Muscle of back (tissue), 11 donors: ENCODE data around the gene MECR. TPM values are rescaled to one million over a fixed set of nuclear protein-coding genes. Genes with fewer than 3 reads are reported as not detected.
"Not testable (repeated sequence)": the region's sequence is repeated elsewhere in the genome, so short reads cannot be mapped to it uniquely, and the experiment has no call there.

Experiments
- DNase-seq, 3 donors: peaks; one replicate each; pipeline versions ENCODE4 v3.0.0 to v3.0.0-alpha.2; 2013
- polyA plus RNA-seq, 10 donors: library from polyadenylated mRNA; unstranded; fragments of 120-200 nt; gene quantifications; one replicate each; pipeline ENCODE4 v1.2.1, GENCODE V29; 2013; ENCODE audit not compliant: insufficient read length in 10 of 10

The MECR gene
- polyA plus RNA-seq, 10 donors: 20.3 to 24.7 (median 21.6) TPM

- peak in 2 of 3 donors; percentile 35 to 67 for DNase-seq
Measured at GRCh38 chr1:29237852-29238619, 7.3 kb upstream of the MECR start.

DNA sequence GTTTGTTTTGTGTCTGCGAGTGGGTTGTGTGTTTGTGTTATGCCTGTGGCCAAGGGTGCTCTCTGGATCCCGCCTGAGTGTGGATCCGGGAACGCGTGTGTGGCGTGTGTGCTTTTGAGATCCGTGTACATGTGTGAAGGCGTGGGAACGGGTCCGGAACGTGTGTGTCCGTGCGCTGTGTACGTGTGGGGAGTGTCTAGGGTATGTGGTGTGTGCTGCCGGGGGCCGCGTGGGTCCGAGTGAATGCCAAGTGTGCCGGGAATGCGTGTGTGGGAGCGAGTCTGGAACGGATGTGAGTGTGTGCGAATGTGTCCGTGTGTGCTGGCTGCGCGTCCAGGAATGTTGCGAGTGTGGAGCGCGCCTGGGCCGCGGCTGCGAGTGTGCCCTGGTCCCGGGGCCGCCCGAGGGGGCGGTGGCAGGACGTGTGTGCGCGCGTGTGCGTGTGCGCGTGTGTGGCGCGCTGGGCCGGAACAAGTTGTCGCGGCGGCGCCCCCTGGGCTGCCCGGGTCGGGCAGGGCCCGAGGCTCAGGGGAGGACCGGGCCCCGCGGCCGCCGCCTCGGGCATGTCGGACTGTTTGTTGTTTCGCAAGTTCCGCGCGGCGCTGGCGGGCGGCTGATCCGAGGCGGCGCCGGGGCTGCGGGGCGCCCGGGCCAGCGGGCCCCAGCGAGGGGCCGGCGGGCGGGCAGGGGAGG, 6.5 kb upstream of the MECR start:
- DNase-seq: peak; percentile 24 to 75 (median 38)

- DNase-seq: peak in 2 of 3 donors; percentile 27 to 73
Measured at GRCh38 chr1:29236712-29237128, 6.0 kb upstream of the MECR start.

DNA sequence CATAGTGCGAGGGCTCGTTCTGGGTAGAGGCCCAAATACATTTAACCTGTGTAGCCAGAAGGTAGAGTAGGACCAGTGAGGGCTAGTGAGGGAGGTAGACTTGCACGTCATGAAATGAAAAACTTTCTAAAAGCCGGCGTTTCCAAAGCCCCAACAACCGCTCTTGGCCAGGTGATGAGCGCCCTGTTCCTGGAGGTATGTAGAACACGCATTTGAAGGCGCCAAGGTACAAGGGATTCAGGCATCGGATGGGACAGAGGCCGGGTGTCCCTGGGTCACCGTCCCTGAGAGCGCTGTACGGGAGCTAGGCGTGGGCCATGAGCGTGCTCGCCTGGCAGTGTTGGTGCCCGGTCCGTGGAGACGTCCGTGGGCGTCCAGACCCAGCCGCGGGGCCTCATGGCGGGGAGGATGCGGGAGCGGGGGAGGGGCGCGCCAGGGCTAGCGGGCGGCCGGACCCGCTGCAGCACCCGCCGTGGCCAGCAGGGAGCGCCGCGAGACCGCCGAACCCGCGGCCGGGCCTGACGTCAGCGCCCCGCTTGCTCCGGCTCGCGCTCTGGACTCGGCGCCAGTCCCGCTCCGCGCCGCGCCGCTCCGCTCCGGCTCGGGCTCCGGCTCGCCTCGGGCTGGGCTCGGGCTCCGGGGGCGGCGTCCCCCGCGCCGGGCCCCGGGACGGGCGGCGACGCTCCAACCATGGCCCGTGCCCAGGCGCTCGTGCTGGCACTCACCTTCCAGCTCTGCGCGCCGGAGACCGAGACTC, 5.4 kb upstream of the MECR start, which contains the start of gene PTPRU:
Gene PTPRU, plus strand, starts transcription at position 568 of the 757 bp plus-strand sequence. Its CDS starts 123 bp downstream, at position 691.
- DNase-seq: peak; percentile 66 to 89 (median 84)

- DNase-seq: not testable (repeated sequence)
Measured at GRCh38 chr1:29234881-29235280, 4.1 kb upstream of the MECR start.

- no peak for DNase-seq
Measured at GRCh38 chr1:29234471-29234870, 3.7 kb upstream of the MECR start.

GRCh38 chr1:29233693-29234092, 3.0 kb upstream of the MECR start:
- DNase-seq: no peak

DNA sequence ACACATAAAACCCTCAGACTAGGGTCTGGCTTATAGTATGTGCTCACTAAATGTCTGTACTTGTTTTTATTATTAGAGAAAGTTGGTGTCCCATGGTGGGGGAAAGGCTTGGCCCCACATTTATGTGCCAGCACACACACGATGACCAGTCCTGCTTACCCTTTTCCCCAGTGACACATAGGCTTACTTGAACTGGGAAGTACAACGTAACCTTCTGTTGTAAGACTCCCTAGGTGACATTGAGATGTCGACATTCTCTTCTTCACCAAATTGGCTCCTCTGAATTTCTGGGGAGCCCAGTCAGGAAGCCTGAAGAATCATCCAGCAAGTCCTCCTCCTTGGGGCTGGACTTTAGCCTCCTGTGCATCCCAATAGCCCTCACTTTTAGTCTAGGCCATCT, 1.7 kb upstream of the MECR start:
- DNase-seq: no peak

- no peak for DNase-seq
Measured at GRCh38 chr1:29230204-29230552, 556 bp downstream of the MECR start.

DNA sequence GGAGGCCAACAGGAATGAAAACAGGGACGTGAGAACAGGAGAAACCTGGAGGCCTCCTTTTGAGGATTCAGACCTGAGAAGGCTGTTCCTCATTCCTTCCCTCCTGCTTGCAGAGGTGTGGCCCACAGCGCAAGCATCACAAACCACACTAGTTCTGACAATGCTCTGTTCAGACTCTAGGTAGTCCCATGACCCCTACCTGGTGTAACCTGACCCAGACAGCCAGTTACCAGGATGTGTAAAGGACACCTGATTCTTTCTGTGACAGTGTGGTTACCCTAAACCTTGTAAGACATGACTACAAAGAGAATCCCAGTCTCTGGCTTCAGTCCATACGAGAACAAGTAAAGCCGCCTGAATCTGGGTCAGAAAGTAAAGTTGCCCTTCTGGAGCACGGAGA, 3.2 kb downstream of the MECR start:
- no peak for DNase-seq

- no peak for DNase-seq
Measured at GRCh38 chr1:29225361-29225760, 5.4 kb downstream of the MECR start.

GRCh38 chr1:29224356-29224837, 6.3 kb downstream of the MECR start:
- DNase-seq: no peak

DNA sequence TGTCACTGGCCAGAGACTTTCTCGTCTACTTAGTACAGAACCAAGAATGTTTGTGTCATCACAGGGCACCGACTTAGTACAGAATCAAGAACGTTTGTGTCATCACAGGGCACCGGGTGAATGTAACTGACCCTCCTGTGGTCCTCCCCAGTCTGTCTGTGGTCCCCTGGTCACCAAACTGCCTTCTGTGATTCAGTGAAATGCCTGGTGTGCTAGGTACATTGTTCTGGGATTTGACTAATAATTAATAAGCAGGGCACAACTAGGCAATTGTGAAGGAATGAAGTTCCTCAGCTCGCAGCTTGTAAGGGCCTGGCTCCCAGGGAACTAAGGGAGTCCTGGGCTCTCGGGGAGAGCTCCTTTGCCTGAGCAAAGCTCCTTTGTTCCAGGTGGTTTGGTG, 7.2 kb downstream of the MECR start:
- no peak for DNase-seq

GRCh38 chr1:29222686-29223085, 8.0 kb downstream of the MECR start:
- DNase-seq: no peak

- DNase-seq: not testable (repeated sequence)
Measured at GRCh38 chr1:29222260-29222659, 8.5 kb downstream of the MECR start.

- no peak for DNase-seq
Measured at GRCh38 chr1:29221296-29221695, 9.4 kb downstream of the MECR start.

DNA sequence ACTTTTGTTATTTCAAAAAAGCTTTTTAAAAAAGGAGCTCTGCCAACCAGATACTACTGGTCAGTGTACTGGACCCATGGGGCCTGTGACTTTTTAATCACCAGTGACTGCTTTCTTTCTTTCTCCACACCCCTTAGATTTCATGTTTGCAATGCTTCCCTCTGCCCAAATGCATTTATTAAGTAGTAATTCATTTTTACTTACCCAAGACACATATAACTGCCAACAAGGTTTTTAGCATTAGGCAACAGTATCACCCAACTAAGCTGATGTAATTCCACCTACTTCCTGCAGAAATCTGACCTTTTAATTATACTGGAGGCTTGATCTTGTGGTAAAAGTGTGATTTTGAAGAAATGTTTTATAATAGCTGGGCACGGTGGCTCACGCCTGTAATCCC, 12.5 kb downstream of the MECR start:
- no peak for DNase-seq

- no peak for DNase-seq
Measured at GRCh38 chr1:29217633-29218032, 13.1 kb downstream of the MECR start.

DNA sequence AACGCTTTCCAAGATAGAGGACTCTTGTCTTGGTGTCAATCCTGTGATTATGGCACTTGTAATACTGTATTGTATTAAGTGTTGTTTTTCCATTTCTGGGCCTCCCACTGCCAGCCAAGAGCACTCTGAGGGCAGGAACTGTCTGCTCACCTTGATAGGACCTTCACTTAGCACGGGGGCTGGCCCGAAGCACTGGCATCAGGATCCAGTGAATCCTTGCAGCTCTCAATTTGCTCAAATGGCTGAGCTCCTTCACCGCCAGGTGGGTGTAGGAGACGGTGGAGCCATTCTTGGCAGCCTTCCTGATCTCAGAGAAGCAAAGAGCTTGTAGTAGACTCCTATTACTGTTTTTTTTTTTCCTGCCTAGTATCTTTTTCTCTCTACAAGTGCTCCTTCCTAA, 17.7 kb downstream of the MECR start:
- DNase-seq: no peak

- DNase-seq: no peak
Measured at GRCh38 chr1:29211086-29212030, 19.4 kb downstream of the MECR start.
